Activated naive CD4-positive, alpha-beta T cell treated with anti-CD3 and anti-CD28 coated beads, Interleukin-2, amount 10 ng/mL, durations not matched to agents 5 hours and 36 hours (primary cell): Measurements from ENCODE around the gene COX4I2. TPM values are rescaled to one million over a fixed set of nuclear protein-coding genes. Genes with fewer than 3 reads are reported as not detected.

Experiments
- microRNA-seq: library from miRNA; unstranded; fragments of <30 nt; microRNA quantifications from one replicate; pipeline ENCODE4 v1.2.0, GENCODE V29; 2022; ENCODE audit warnings: borderline microRNAs expressed, borderline replicate concordance
- total RNA-seq, 2 experiments: library from RNA; stranded (reverse); gene quantifications; one replicate each; pipeline ENCODE4 v1.2.3, GENCODE V29; 2021

COX4I2 gene
- not detected for total RNA-seq

GRCh38 chr20:31637660-31638059 lies at the start of gene COX4I2:
Gene COX4I2, plus strand, starts transcription at chr20:31637912. Its CDS starts 1,106 bp downstream, at chr20:31639018.

DNA sequence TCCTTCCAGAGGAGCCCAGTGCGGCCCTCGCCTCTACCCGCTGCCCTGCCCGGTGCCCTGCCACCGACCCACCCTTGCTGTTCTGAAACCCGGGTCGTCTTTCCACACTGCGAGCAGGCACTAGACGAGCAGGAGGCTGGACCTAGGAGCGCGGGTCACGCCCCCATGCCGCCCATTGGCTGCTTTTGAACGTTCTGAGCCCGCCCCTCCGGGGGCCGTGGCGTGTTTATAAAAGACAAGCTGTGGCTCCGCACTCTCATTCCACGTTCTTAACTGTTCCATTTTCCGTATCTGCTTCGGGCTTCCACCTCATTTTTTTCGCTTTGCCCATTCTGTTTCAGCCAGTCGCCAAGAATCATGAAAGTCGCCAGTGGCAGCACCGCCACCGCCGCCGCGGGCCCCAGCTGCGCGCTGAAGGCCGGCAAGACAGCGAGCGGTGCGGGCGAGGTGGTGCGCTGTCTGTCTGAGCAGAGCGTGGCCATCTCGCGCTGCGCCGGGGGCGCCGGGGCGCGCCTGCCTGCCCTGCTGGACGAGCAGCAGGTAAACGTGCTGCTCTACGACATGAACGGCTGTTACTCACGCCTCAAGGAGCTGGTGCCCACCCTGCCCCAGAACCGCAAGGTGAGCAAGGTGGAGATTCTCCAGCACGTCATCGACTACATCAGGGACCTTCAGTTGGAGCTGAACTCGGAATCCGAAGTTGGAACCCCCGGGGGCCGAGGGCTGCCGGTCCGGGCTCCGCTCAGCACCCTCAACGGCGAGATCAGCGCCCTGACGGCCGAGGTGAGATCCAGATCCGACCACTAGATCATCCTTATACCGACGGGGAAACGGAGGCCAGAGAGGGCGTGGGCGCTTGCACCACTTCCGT lies 32.4 kb upstream of the COX4I2 start, which contains the start of gene ID1:
Gene ID1, plus strand, starts transcription at position 259 of the 871 bp plus-strand sequence. Its CDS starts 99 bp downstream, at position 358.

Small RNAs within 50 kb of the gene (microRNA-seq; reads per million reads assigned to microRNA genes)
- not detected for gene MIR3193

Other genes with a start within 250 kb of the COX4I2 start
- gene DEFB119, start 247.3 kb upstream of the COX4I2 start, total RNA-seq, result not detected
- not detected for gene DEFB121, start 231.7 kb upstream of the COX4I2 start, total RNA-seq
- not detected for gene DEFB123, start 197.3 kb upstream of the COX4I2 start, total RNA-seq
- gene DEFB124, start 162.8 kb upstream of the COX4I2 start, total RNA-seq, result not detected
- not detected for gene REM1, start 162.6 kb upstream of the COX4I2 start, total RNA-seq
- gene HM13, start 123.5 kb upstream of the COX4I2 start, total RNA-seq, result 100 to 1,000 TPM; 133 to 145 TPM
- gene ID1, start 32.6 kb upstream of the COX4I2 start, total RNA-seq, result under 1 TPM; 0.35 to 0.53 TPM
- 10 to 100 TPM; 65.5 to 66.1 TPM for gene BCL2L1, start 85.0 kb downstream of the COX4I2 start, total RNA-seq
- 100 to 1,000 TPM; 107 to 108 TPM for gene TPX2, start 101.4 kb downstream of the COX4I2 start, total RNA-seq
- gene MYLK2, start 181.4 kb downstream of the COX4I2 start, total RNA-seq, result under 1 TPM; 0.30 to 0.34 TPM
- not detected for gene FOXS1, start 207.7 kb downstream of the COX4I2 start, total RNA-seq
- gene DUSP15, start 232.6 kb downstream of the COX4I2 start, total RNA-seq, result not detected
- not detected for gene TTLL9, start 232.7 kb downstream of the COX4I2 start, total RNA-seq